ENCODE data around the gene MICAL3. TPM values are rescaled to one million over a fixed set of nuclear protein-coding genes. Genes with fewer than 3 reads are reported as not detected.
"Not testable (repeated sequence)": the region's sequence is repeated elsewhere in the genome, so short reads cannot be mapped to it uniquely, and the experiment has no call there.

Gene MICAL3
- polyA plus RNA-seq, 1 donor = 36.1 TPM

GRCh38 chr22:17999851-18000250 lies 24.5 kb downstream of the MICAL3 start:
- no CpG with 5 or more reads among the region's 8 CpGs for WGBS (ENCODE audit: insufficient coverage, low lambda C conversion rate)
- no peak for DNase-seq
- H3K27ac ChIP-seq (ENCODE audit: low read length) = no peak overlapping the region
- no peaks in the 10 kb centered on the region for H3K9me3 ChIP-seq (ENCODE audit: control insufficient read depth, low read depth, low read length)
- H3K4me1 ChIP-seq (ENCODE audit: control insufficient read depth, insufficient read depth, low read length) = no peaks in the 10 kb centered on the region
- peak overlapping the region; percentile 51 for H3K4me3 ChIP-seq (ENCODE audit: low read length)
- no peaks in the 10 kb centered on the region for H3K27me3 ChIP-seq (ENCODE audit: control insufficient read depth, insufficient read depth, low read length)
- H3K36me3 ChIP-seq (ENCODE audit: control insufficient read depth, insufficient read depth, low read length) = no peaks in the 10 kb centered on the region

- Histone ChIP-seq H3K27me3 (ENCODE audit: control insufficient read depth, insufficient read depth, low read length) (no peaks in the 10 kb centered on the region), H3K36me3 (ENCODE audit: control insufficient read depth, insufficient read depth, low read length) (no peaks in the 10 kb centered on the region), H3K4me3 (ENCODE audit: low read length) (no peak overlapping the region), H3K9me3 (ENCODE audit: control insufficient read depth, low read depth, low read length) (no peaks in the 10 kb centered on the region), H3K4me1 (ENCODE audit: control insufficient read depth, insufficient read depth, low read length) (no peaks in the 10 kb centered on the region), H3K27ac (ENCODE audit: low read length) (no peak overlapping the region)
- WGBS (ENCODE audit: insufficient coverage, low lambda C conversion rate) = 80% methylated on average over 1 of the region's 6 CpGs
- no peak for DNase-seq
These were observed 25.4 kb downstream of the MICAL3 start for GRCh38 chr22:17998913-17999312.

- no peak overlapping the region for H3K4me3 ChIP-seq (ENCODE audit: low read length)
- no peak for DNase-seq
- H3K4me1 ChIP-seq (ENCODE audit: control insufficient read depth, insufficient read depth, low read length) = no peaks in the 10 kb centered on the region
- no peaks in the 10 kb centered on the region for H3K36me3 ChIP-seq (ENCODE audit: control insufficient read depth, insufficient read depth, low read length)
- H3K27me3 ChIP-seq (ENCODE audit: control insufficient read depth, insufficient read depth, low read length) = no peaks in the 10 kb centered on the region
- no peaks in the 10 kb centered on the region for H3K9me3 ChIP-seq (ENCODE audit: control insufficient read depth, low read depth, low read length)
- no CpG with 5 or more reads among the region's 5 CpGs for WGBS (ENCODE audit: insufficient coverage, low lambda C conversion rate)
- no peak overlapping the region for H3K27ac ChIP-seq (ENCODE audit: low read length)
These were observed 26.9 kb downstream of the MICAL3 start for GRCh38 chr22:17997456-17997855.

GRCh38 chr22:17995256-17995655 lies 29.1 kb downstream of the MICAL3 start:
- H3K36me3 ChIP-seq (ENCODE audit: control insufficient read depth, insufficient read depth, low read length); H3K4me1 ChIP-seq (ENCODE audit: control insufficient read depth, insufficient read depth, low read length); H3K27ac ChIP-seq (ENCODE audit: low read length); DNase-seq; H3K9me3 ChIP-seq (ENCODE audit: control insufficient read depth, low read depth, low read length); H3K27me3 ChIP-seq (ENCODE audit: control insufficient read depth, insufficient read depth, low read length); H3K4me3 ChIP-seq (ENCODE audit: low read length): not testable (repeated sequence)
- 100% methylated on average over 2 of the region's 6 CpGs for WGBS (ENCODE audit: insufficient coverage, low lambda C conversion rate)

- no peak for DNase-seq
- H3K4me1 ChIP-seq (ENCODE audit: control insufficient read depth, insufficient read depth, low read length) = no peaks in the 10 kb centered on the region
- H3K36me3 ChIP-seq (ENCODE audit: control insufficient read depth, insufficient read depth, low read length) = no peaks in the 10 kb centered on the region
- no peaks in the 10 kb centered on the region for H3K27me3 ChIP-seq (ENCODE audit: control insufficient read depth, insufficient read depth, low read length)
- no peak overlapping the region for H3K27ac ChIP-seq (ENCODE audit: low read length)
- H3K9me3 ChIP-seq (ENCODE audit: control insufficient read depth, low read depth, low read length) = no peaks in the 10 kb centered on the region
- 80% methylated on average over 1 of the region's 10 CpGs for WGBS (ENCODE audit: insufficient coverage, low lambda C conversion rate)
- no peak overlapping the region for H3K4me3 ChIP-seq (ENCODE audit: low read length)
These were observed 29.8 kb downstream of the MICAL3 start for GRCh38 chr22:17994424-17995108.

GRCh38 chr22:17992976-17993375 lies 31.4 kb downstream of the MICAL3 start:
- H3K4me1 ChIP-seq (ENCODE audit: control insufficient read depth, insufficient read depth, low read length); H3K36me3 ChIP-seq (ENCODE audit: control insufficient read depth, insufficient read depth, low read length); H3K9me3 ChIP-seq (ENCODE audit: control insufficient read depth, low read depth, low read length); DNase-seq; H3K27me3 ChIP-seq (ENCODE audit: control insufficient read depth, insufficient read depth, low read length); H3K4me3 ChIP-seq (ENCODE audit: low read length); H3K27ac ChIP-seq (ENCODE audit: low read length): not testable (repeated sequence)
- WGBS (ENCODE audit: insufficient coverage, low lambda C conversion rate) = no CpG with 5 or more reads among the region's 2 CpGs

- H3K4me1 ChIP-seq (ENCODE audit: control insufficient read depth, insufficient read depth, low read length); DNase-seq; H3K27me3 ChIP-seq (ENCODE audit: control insufficient read depth, insufficient read depth, low read length); H3K36me3 ChIP-seq (ENCODE audit: control insufficient read depth, insufficient read depth, low read length); H3K4me3 ChIP-seq (ENCODE audit: low read length); H3K9me3 ChIP-seq (ENCODE audit: control insufficient read depth, low read depth, low read length); H3K27ac ChIP-seq (ENCODE audit: low read length): not testable (repeated sequence)
- WGBS (ENCODE audit: insufficient coverage, low lambda C conversion rate) = no CpG with 5 or more reads among the region's 4 CpGs
These were observed 32.4 kb downstream of the MICAL3 start for GRCh38 chr22:17991992-17992391.

- no peak for DNase-seq
- no peak overlapping the region for H3K4me3 ChIP-seq (ENCODE audit: low read length)
- no peaks in the 10 kb centered on the region for H3K36me3 ChIP-seq (ENCODE audit: control insufficient read depth, insufficient read depth, low read length)
- H3K9me3 ChIP-seq (ENCODE audit: control insufficient read depth, low read depth, low read length) = no peaks in the 10 kb centered on the region
- H3K4me1 ChIP-seq (ENCODE audit: control insufficient read depth, insufficient read depth, low read length) = no peaks in the 10 kb centered on the region
- WGBS (ENCODE audit: insufficient coverage, low lambda C conversion rate) = no CpG with 5 or more reads among the region's 8 CpGs
- H3K27me3 ChIP-seq (ENCODE audit: control insufficient read depth, insufficient read depth, low read length) = no peaks in the 10 kb centered on the region
- no peak overlapping the region for H3K27ac ChIP-seq (ENCODE audit: low read length)
These were observed 33.4 kb downstream of the MICAL3 start for GRCh38 chr22:17990942-17991341.

GRCh38 chr22:17990147-17990546 lies 34.2 kb downstream of the MICAL3 start:
- no peak overlapping the region for H3K4me3 ChIP-seq (ENCODE audit: low read length)
- H3K4me1 ChIP-seq (ENCODE audit: control insufficient read depth, insufficient read depth, low read length) = no peaks in the 10 kb centered on the region
- no peaks in the 10 kb centered on the region for H3K9me3 ChIP-seq (ENCODE audit: control insufficient read depth, low read depth, low read length)
- WGBS (ENCODE audit: insufficient coverage, low lambda C conversion rate) = no CpG with 5 or more reads among the region's 6 CpGs
- DNase-seq = no peak
- no peak overlapping the region for H3K27ac ChIP-seq (ENCODE audit: low read length)
- H3K27me3 ChIP-seq (ENCODE audit: control insufficient read depth, insufficient read depth, low read length) = no peaks in the 10 kb centered on the region
- H3K36me3 ChIP-seq (ENCODE audit: control insufficient read depth, insufficient read depth, low read length) = no peaks in the 10 kb centered on the region

GRCh38 chr22:17988800-17989513 lies 35.4 kb downstream of the MICAL3 start:
- WGBS (ENCODE audit: insufficient coverage, low lambda C conversion rate) = no CpG with 5 or more reads among the region's 16 CpGs
- Histone ChIP-seq H3K27ac (ENCODE audit: low read length) (no peak overlapping the region), H3K27me3 (ENCODE audit: control insufficient read depth, insufficient read depth, low read length) (no peaks in the 10 kb centered on the region), H3K4me3 (ENCODE audit: low read length) (no peak overlapping the region), H3K4me1 (ENCODE audit: control insufficient read depth, insufficient read depth, low read length) (no peaks in the 10 kb centered on the region), H3K9me3 (ENCODE audit: control insufficient read depth, low read depth, low read length) (no peaks in the 10 kb centered on the region), H3K36me3 (ENCODE audit: control insufficient read depth, insufficient read depth, low read length) (no peaks in the 10 kb centered on the region)
- DNase-seq = no peak

- Histone ChIP-seq H3K27me3 (ENCODE audit: control insufficient read depth, insufficient read depth, low read length) (no peaks in the 10 kb centered on the region), H3K4me1 (ENCODE audit: control insufficient read depth, insufficient read depth, low read length) (peaks cover 16% of the 10 kb centered on the region), H3K9me3 (ENCODE audit: control insufficient read depth, low read depth, low read length) (no peaks in the 10 kb centered on the region), H3K27ac (ENCODE audit: low read length) (no peak overlapping the region), H3K4me3 (ENCODE audit: low read length) (no peak overlapping the region), H3K36me3 (ENCODE audit: control insufficient read depth, insufficient read depth, low read length) (no peaks in the 10 kb centered on the region)
- no CpG with 5 or more reads among the region's 5 CpGs for WGBS (ENCODE audit: insufficient coverage, low lambda C conversion rate)
- no peak for DNase-seq
These were observed 38.8 kb downstream of the MICAL3 start for GRCh38 chr22:17985606-17986005.
